Neuronal stem cell (in vitro differentiated cells): ENCODE measurements around the gene DGKG.
A peak's percentile ranks its signal among the peaks of the same experiment; 100 is the strongest.

ENCODE experiments used
- DNase-seq: peaks from one replicate; pipeline ENCODE4 v3.0.0-alpha.2; 2013; ENCODE audit warnings: low spot score
- H2AFZ ChIP-seq: one replicate; pipeline ENCODE4 v1.6.1; 2013; ENCODE audit warnings: mild to moderate bottlenecking, low read length, inconsistent platforms
- H2AK5ac ChIP-seq: 2 replicates; pipeline ENCODE4 v1.6.1; 2013; ENCODE audit warnings: low read depth, mild to moderate bottlenecking, inconsistent platforms, low read length, moderate library complexity, mixed read lengths
- H2BK120ac ChIP-seq: 2 replicates; pipeline ENCODE4 v1.6.1; 2013; ENCODE audit warnings: low read depth, mild to moderate bottlenecking, inconsistent platforms, low read length, moderate library complexity, mixed read lengths
- H2BK12ac ChIP-seq: one replicate; pipeline ENCODE4 v1.6.1; 2013; ENCODE audit warnings: low read length, inconsistent platforms
- H2BK15ac ChIP-seq: 2 replicates; pipeline ENCODE4 v1.6.1; 2013; ENCODE audit warnings: mild to moderate bottlenecking, low read length, inconsistent platforms, mixed read lengths
- H2BK5ac ChIP-seq: one replicate; pipeline ENCODE4 v1.6.1; 2013; ENCODE audit warnings: inconsistent platforms, mild to moderate bottlenecking, low read length, moderate library complexity
- H3K14ac ChIP-seq: one replicate; pipeline ENCODE4 v1.6.1; 2013; ENCODE audit warnings: low read length, inconsistent platforms
- H3K18ac ChIP-seq: 2 replicates; pipeline ENCODE4 v1.6.1; 2013; ENCODE audit warnings: low read length, inconsistent platforms
- H3K23ac ChIP-seq: 2 replicates; pipeline ENCODE4 v1.6.1; 2013; ENCODE audit warnings: low read depth, mild to moderate bottlenecking, mixed read lengths, low read length, inconsistent platforms; ENCODE audit not compliant: poor library complexity
- H3K27ac ChIP-seq: replicated peaks from 3 replicates; pipeline ENCODE4 v1.5.1; 2013; ENCODE audit warnings: low read length, inconsistent platforms
- H3K27me3 ChIP-seq, 3 experiments: 2 replicates each; pipeline ENCODE4 v1.6.1; 2013; ENCODE audit warnings: low read length in 3 of 3, mild to moderate bottlenecking in 2 of 3, inconsistent platforms in 1 of 3, low read depth in 1 of 3, mixed read lengths in 1 of 3, moderate library complexity in 1 of 3; ENCODE audit not compliant: control insufficient read depth in 3 of 3, insufficient read depth in 3 of 3
- H3K36me3 ChIP-seq, 2 donors: replicated peaks in 1 of 2; 2 replicates each; pipeline ENCODE4 v1.6.1; 2013; ENCODE audit warnings: low read length in 2 of 2; ENCODE audit not compliant: control insufficient read depth in 2 of 2, insufficient read depth in 2 of 2
- H3K4ac ChIP-seq: 2 replicates; pipeline ENCODE4 v1.6.1; 2013; ENCODE audit warnings: inconsistent platforms, mild to moderate bottlenecking, low read length, moderate library complexity
- H3K4me1 ChIP-seq, 2 donors: 1 replicate in 1 of 2; 2 replicates in 1 of 2; pipeline ENCODE4 v1.6.1; 2013; ENCODE audit warnings: low read length in 2 of 2, low read depth in 1 of 2; ENCODE audit not compliant: control insufficient read depth in 2 of 2, insufficient read depth in 1 of 2
- H3K4me2 ChIP-seq: one replicate; pipeline ENCODE4 v1.6.1; 2013; ENCODE audit warnings: mild to moderate bottlenecking, low read length, inconsistent platforms; ENCODE audit not compliant: insufficient read depth, poor library complexity, severe bottlenecking
- H3K4me3 ChIP-seq, 2 donors: 2 replicates each; pipeline ENCODE4 v1.5.1; 2013; ENCODE audit warnings: low read length in 2 of 2, mild to moderate bottlenecking in 2 of 2, inconsistent platforms in 1 of 2, moderate library complexity in 1 of 2
- H3K79me1 ChIP-seq: one replicate; pipeline ENCODE4 v1.6.1; 2013; ENCODE audit warnings: low read depth, mild to moderate bottlenecking, inconsistent platforms, low read length, moderate library complexity
- H3K9ac ChIP-seq: one replicate; pipeline ENCODE4 v1.6.1; 2013; ENCODE audit warnings: mild to moderate bottlenecking, low read depth, low read length, inconsistent platforms; ENCODE audit not compliant: poor library complexity
- H3K9me3 ChIP-seq, 2 donors: replicated peaks in 1 of 2; 2 replicates each; pipeline versions ENCODE3 to v1.6.1; 2013; ENCODE audit warnings: low read length in 2 of 2, mild to moderate bottlenecking in 2 of 2, inconsistent platforms in 1 of 2, low read depth in 1 of 2, mixed read lengths in 1 of 2, moderate library complexity in 1 of 2; ENCODE audit not compliant: control insufficient read depth in 2 of 2, insufficient read depth in 1 of 2
- H4K8ac ChIP-seq: one replicate; pipeline ENCODE4 v1.6.1; 2013; ENCODE audit warnings: low read depth, mild to moderate bottlenecking, inconsistent platforms, low read length, moderate library complexity
- H4K91ac ChIP-seq: one replicate; pipeline ENCODE4 v1.6.1; 2013; ENCODE audit warnings: low read length, low read depth, mild to moderate bottlenecking, inconsistent platforms; ENCODE audit not compliant: poor library complexity
- WGBS, 2 donors: extraction: QIAGEN DNeasy Blood & Tissue Kit; methylation state at CpG; one replicate each; pipeline ENCODE4 v1.1.7; 2013; ENCODE audit warnings: missing lambda C conversion rate in 2 of 2, mixed read lengths in 1 of 2; ENCODE audit not compliant: insufficient read length in 2 of 2, insufficient replicate concordance in 1 of 2; ENCODE audit errors: extremely low coverage in 2 of 2; 5-methylcytosine and 5-hydroxymethylcytosine counted together

DGKG gene

GRCh38 chr3:186224041-186224610 lies 137.9 kb downstream of the DGKG start:
- no peak overlapping the region for H4K91ac ChIP-seq
- H3K23ac ChIP-seq = no peak overlapping the region
- no peak overlapping the region for H3K4me2 ChIP-seq
- no peak overlapping the region for H3K14ac ChIP-seq
- H4K8ac ChIP-seq = no peak overlapping the region
- H2BK12ac ChIP-seq = no peak overlapping the region
- peaks cover 0 to 11% of the 10 kb centered on the region in 2 donors for H3K4me1 ChIP-seq
- no peak overlapping the region for H3K4ac ChIP-seq
- no peak overlapping the region for H3K9ac ChIP-seq
- H3K9me3 ChIP-seq = no peaks in the 10 kb centered on the region
- H2AFZ ChIP-seq = no peak overlapping the region
- no peaks in the 10 kb centered on the region for H3K36me3 ChIP-seq
- DNase-seq = no peak
- no CpG with 5 or more reads among the region's 7 CpGs for WGBS, 2 donors
- peaks cover 0 to 32% (median 0%) of the 10 kb centered on the region in 3 experiments for H3K27me3 ChIP-seq
- no peak overlapping the region for H3K4me3 ChIP-seq
- H2BK120ac ChIP-seq = no peak overlapping the region
- H2BK15ac ChIP-seq = no peak overlapping the region
- H3K18ac ChIP-seq = no peak overlapping the region
- no peak overlapping the region for H2BK5ac ChIP-seq
- H3K79me1 ChIP-seq = no peaks in the 10 kb centered on the region
- H2AK5ac ChIP-seq = no peak overlapping the region
- H3K27ac ChIP-seq = no peak overlapping the region

DNA sequence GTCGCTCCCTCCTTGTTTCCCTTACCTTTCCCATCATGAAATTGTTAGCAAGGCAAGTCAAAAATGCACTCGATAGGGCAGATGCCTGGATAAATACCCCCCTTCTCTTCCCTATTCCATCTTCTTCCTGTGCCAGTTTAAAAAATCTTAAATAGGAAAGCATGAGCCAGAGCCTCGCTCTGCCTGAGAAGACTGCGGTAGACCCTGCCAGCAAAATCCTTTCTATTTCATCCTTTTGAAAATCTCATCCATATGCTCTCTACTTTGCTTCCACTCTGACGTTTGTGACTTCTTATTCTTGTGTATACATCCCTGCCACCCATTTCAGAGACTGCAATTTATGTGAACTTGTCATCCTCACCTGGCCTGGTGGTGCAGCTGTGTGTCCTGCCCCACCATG lies 138.6 kb downstream of the DGKG start:
- peaks cover 0 to 11% of the 10 kb centered on the region in 2 donors for H3K4me1 ChIP-seq
- no peaks in the 10 kb centered on the region for H3K36me3 ChIP-seq
- no peak overlapping the region for H3K23ac ChIP-seq
- H2AK5ac ChIP-seq = no peak overlapping the region
- no peak overlapping the region for H2BK12ac ChIP-seq
- no peak overlapping the region for H4K91ac ChIP-seq
- H3K4me2 ChIP-seq = no peak overlapping the region
- no peak overlapping the region for H3K9ac ChIP-seq
- H2AFZ ChIP-seq = no peak overlapping the region
- DNase-seq = no peak
- no peak overlapping the region for H4K8ac ChIP-seq
- peaks cover 0 to 33% (median 0%) of the 10 kb centered on the region in 3 experiments for H3K27me3 ChIP-seq
- no peak overlapping the region for H3K14ac ChIP-seq
- no peak overlapping the region for H3K4me3 ChIP-seq
- no peak overlapping the region for H2BK5ac ChIP-seq
- no peak overlapping the region for H3K4ac ChIP-seq
- no peak overlapping the region for H2BK120ac ChIP-seq
- H3K27ac ChIP-seq = no peak overlapping the region
- H3K9me3 ChIP-seq = no peaks in the 10 kb centered on the region
- no CpG with 5 or more reads among the region's 5 CpGs for WGBS, 2 donors
- no peaks in the 10 kb centered on the region for H3K79me1 ChIP-seq
- no peak overlapping the region for H2BK15ac ChIP-seq
- H3K18ac ChIP-seq = no peak overlapping the region

DNA sequence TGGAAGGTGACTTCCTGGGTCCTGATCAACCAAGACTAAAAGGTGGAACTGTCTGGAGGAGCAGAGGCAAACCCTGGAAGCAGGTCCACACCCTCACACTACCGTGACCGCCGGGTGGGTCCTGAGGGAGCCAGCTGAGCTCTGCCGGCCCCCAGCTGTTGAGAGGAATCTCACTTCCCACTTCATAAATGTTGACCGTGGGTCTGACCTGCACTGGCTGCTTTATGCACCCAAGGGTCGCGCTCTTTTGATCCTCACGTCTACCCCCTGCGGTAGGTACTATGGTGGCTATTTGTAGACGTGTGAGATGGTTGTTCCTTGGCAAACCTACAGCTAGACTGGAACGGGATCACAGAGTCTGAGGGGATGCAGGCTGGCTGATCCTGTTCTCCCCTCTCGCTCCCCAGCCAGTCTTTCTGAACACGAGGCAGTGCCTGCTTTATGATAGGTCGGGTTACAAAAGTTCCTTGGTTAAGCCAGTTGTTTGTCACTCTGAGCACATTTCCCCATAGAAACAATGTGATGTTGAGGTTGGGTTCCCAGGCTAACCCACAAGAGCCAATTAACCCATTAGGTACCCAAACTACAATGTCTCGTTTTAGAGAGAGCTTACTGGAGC lies 140.2 kb downstream of the DGKG start:
- Histone ChIP-seq H4K8ac (no peak overlapping the region), H2BK120ac (no peak overlapping the region), H3K9me3 (no peaks in the 10 kb centered on the region), H3K23ac (no peak overlapping the region), H3K4ac (no peak overlapping the region), H3K14ac (no peak overlapping the region), H3K4me3 (no peak overlapping the region), H3K27ac (no peak overlapping the region), H2BK5ac (no peak overlapping the region), H3K4me2 (no peak overlapping the region), H2AK5ac (no peak overlapping the region), H3K4me1 (peaks cover 2 to 12% of the 10 kb centered on the region in 2 donors), H3K79me1 (no peaks in the 10 kb centered on the region), H3K9ac (no peak overlapping the region), H2AFZ (no peak overlapping the region), H3K27me3 (peaks cover 0 to 28% (median 0%) of the 10 kb centered on the region in 3 experiments), H3K36me3 (no peaks in the 10 kb centered on the region), H2BK15ac (no peak overlapping the region), H4K91ac (no peak overlapping the region), H2BK12ac (no peak overlapping the region), H3K18ac (peak overlapping the region; percentile 36)
- DNase-seq = no peak
- no CpG with 5 or more reads among the region's 15 CpGs for WGBS, 2 donors

- H3K14ac ChIP-seq = no peak overlapping the region
- H3K4me2 ChIP-seq = no peak overlapping the region
- no peak overlapping the region for H4K8ac ChIP-seq
- H2BK15ac ChIP-seq = no peak overlapping the region
- H3K4ac ChIP-seq = no peak overlapping the region
- no peak overlapping the region for H3K18ac ChIP-seq
- no peak overlapping the region for H3K9ac ChIP-seq
- H2BK120ac ChIP-seq = no peak overlapping the region
- H3K27ac ChIP-seq = no peak overlapping the region
- no peak for DNase-seq
- no peak overlapping the region for H3K23ac ChIP-seq
- H2BK12ac ChIP-seq = no peak overlapping the region
- no peaks in the 10 kb centered on the region for H3K36me3 ChIP-seq
- H4K91ac ChIP-seq = no peak overlapping the region
- H3K79me1 ChIP-seq = no peaks in the 10 kb centered on the region
- WGBS, 2 donors = no CpG with 5 or more reads among the region's 12 CpGs
- no peak overlapping the region for H3K4me3 ChIP-seq
- H3K4me1 ChIP-seq = peaks cover 7 to 16% of the 10 kb centered on the region in 2 donors
- no peak overlapping the region for H2BK5ac ChIP-seq
- H3K9me3 ChIP-seq = no peaks in the 10 kb centered on the region
- H2AFZ ChIP-seq = no peak overlapping the region
- no peak overlapping the region for H2AK5ac ChIP-seq
- H3K27me3 ChIP-seq = peaks cover 0 to 21% (median 0%) of the 10 kb centered on the region in 3 experiments
Measured at GRCh38 chr3:186220911-186221645, 141.0 kb downstream of the DGKG start.
